Measurements from ENCODE around the gene C9.

C9 gene

GRCh38 chr5:39262981-39263380 is 101.3 kb downstream of the C9 start:
- H3K9me3 ChIP-seq (ENCODE audit: control insufficient read depth, insufficient read depth, low read depth, low read length) = no peaks in the 10 kb centered on the region
- H3K27ac ChIP-seq (ENCODE audit: extremely low read depth, low read depth, low read length) = no peak overlapping the region
- POLR2A ChIA-PET = no interaction called here
- no peaks in the 10 kb centered on the region for H3K4me1 ChIP-seq (ENCODE audit: control insufficient read depth, insufficient read depth, low read length)
- H3K4me3 ChIP-seq (ENCODE audit: low read depth, low read length) = no peak overlapping the region
- TF ChIP-seq KLF8 (tag by site-specific recombination; IDR thresholded peaks at IDR 0.05) (no peak), ZNF677 (tag by site-specific recombination; IDR thresholded peaks at IDR 0.05) (no peak), ZFP69B (tag by site-specific recombination; IDR thresholded peaks at IDR 0.05) (no peak), ZNF335 (tag by site-specific recombination; conservative IDR thresholded peaks at IDR 0.05) (no peak), ZNF174 (tag by site-specific recombination; IDR thresholded peaks at IDR 0.05) (no peak), PRDM10 (tag by site-specific recombination; IDR thresholded peaks at IDR 0.05) (no peak), OVOL3 (tag by site-specific recombination; IDR thresholded peaks at IDR 0.05) (no peak), ZSCAN16 (tag by site-specific recombination; IDR thresholded peaks at IDR 0.05) (no peak), ZNF16 (tag by site-specific recombination; IDR thresholded peaks at IDR 0.05; ENCODE audit: low read depth) (no peak), GFI1B (tag by site-specific recombination; IDR thresholded peaks at IDR 0.05) (no peak), ZNF530 (tag by site-specific recombination; IDR thresholded peaks at IDR 0.05; ENCODE audit: low read depth) (no peak), SALL2 (tag by site-specific recombination; IDR thresholded peaks at IDR 0.05; ENCODE audit: borderline replicate concordance) (no peak), ZBTB7A (tag by site-specific recombination; IDR thresholded peaks at IDR 0.05; ENCODE audit: low read depth) (no peak), HOXC10 (CRISPR knock-in tag; IDR thresholded peaks at IDR 0.05) (no peak), ZNF184 (tag by site-specific recombination; IDR thresholded peaks at IDR 0.05) (no peak), ZNF514 (tag by site-specific recombination; IDR thresholded peaks at IDR 0.05) (no peak), ZNF23 (tag by site-specific recombination; IDR thresholded peaks at IDR 0.05; ENCODE audit: borderline replicate concordance) (no peak), BCL6B (tag by site-specific recombination; IDR thresholded peaks at IDR 0.05) (no peak), ZNF664 (tag by site-specific recombination; IDR thresholded peaks at IDR 0.05) (no peak)
- TF ChIP-seq, protein P1, sequence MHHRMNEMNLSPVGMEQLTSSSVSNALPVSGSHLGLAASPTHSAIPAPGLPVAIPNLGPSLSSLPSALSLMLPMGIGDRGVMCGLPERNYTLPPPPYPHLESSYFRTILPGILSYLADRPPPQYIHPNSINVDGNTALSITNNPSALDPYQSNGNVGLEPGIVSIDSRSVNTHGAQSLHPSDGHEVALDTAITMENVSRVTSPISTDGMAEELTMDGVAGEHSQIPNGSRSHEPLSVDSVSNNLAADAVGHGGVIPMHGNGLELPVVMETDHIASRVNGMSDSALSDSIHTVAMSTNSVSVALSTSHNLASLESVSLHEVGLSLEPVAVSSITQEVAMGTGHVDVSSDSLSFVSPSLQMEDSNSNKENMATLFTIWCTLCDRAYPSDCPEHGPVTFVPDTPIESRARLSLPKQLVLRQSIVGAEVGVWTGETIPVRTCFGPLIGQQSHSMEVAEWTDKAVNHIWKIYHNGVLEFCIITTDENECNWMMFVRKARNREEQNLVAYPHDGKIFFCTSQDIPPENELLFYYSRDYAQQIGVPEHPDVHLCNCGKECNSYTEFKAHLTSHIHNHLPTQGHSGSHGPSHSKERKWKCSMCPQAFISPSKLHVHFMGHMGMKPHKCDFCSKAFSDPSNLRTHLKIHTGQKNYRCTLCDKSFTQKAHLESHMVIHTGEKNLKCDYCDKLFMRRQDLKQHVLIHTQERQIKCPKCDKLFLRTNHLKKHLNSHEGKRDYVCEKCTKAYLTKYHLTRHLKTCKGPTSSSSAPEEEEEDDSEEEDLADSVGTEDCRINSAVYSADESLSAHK (tag by site-specific recombination; IDR thresholded peaks at IDR 0.05) = no peak
- H3K36me3 ChIP-seq (ENCODE audit: control insufficient read depth in 2 of 2, insufficient read depth in 1 of 2, low read length in 2 of 2) = no peaks in the 10 kb centered on the region
- CTCF ChIA-PET = interaction anchor here (0.7 kb wide), 2 partner anchors 600 to 716 kb away, joined by 3 to 4 read pairs; no protein-coding TSS in a partner anchor

GRCh38 chr5:39260095-39260494 is 104.2 kb downstream of the C9 start:
- Histone ChIP-seq H3K27ac (ENCODE audit: extremely low read depth, low read depth, low read length) (no peak overlapping the region), H3K36me3 (ENCODE audit: control insufficient read depth in 2 of 2, insufficient read depth in 1 of 2, low read length in 2 of 2) (no peaks in the 10 kb centered on the region), H3K4me1 (ENCODE audit: control insufficient read depth, insufficient read depth, low read length) (no peaks in the 10 kb centered on the region), H3K9me3 (ENCODE audit: control insufficient read depth, insufficient read depth, low read depth, low read length) (no peaks in the 10 kb centered on the region), H3K4me3 (ENCODE audit: low read depth, low read length) (no peak overlapping the region)
- ChIA-PET CTCF (no interaction called here), POLR2A (no interaction called here)
- TF ChIP-seq ZNF16 (tag by site-specific recombination; IDR thresholded peaks at IDR 0.05; ENCODE audit: low read depth) (no peak), ZFHX2 (tag by site-specific recombination; conservative IDR thresholded peaks at IDR 0.05) (no peak), ZBTB48 (tag by site-specific recombination; IDR thresholded peaks at IDR 0.05) (no peak), ZBTB17 (tag by site-specific recombination; IDR thresholded peaks at IDR 0.05) (no peak), HIC1 (tag by site-specific recombination; IDR thresholded peaks at IDR 0.05) (no peak)

Data from HEK293 (cell line).